GM19372 (cell line): Measurements from ENCODE around the gene FLT4.

ENCODE experiments used
- ATAC-seq: cut with Tn5 transposase; IDR thresholded peaks from one replicate; pipeline ENCODE4 v1.9.1; 2021; ENCODE audit warnings: mild to moderate bottlenecking, low read depth, moderate library complexity; ENCODE audit not compliant: unreplicated experiment

Gene FLT4

GRCh38 chr5:180628211-180628610 is 21.2 kb downstream of the FLT4 start:
- ATAC-seq = no peak

- no peak for ATAC-seq
These were observed 21.8 kb downstream of the FLT4 start for GRCh38 chr5:180627386-180628120.

- ATAC-seq = no peak
These were observed 22.6 kb downstream of the FLT4 start for GRCh38 chr5:180626661-180627385.

GRCh38 chr5:180625791-180626660 is 23.4 kb downstream of the FLT4 start:
- no peak for ATAC-seq

GRCh38 chr5:180625125-180625790 is 24.1 kb downstream of the FLT4 start:
- no peak for ATAC-seq

- ATAC-seq = no peak
These were observed 24.8 kb downstream of the FLT4 start for GRCh38 chr5:180624587-180624986.

- no peak for ATAC-seq
These were observed 25.6 kb downstream of the FLT4 start for GRCh38 chr5:180623844-180624243.

GRCh38 chr5:180623411-180623834 is 26.0 kb downstream of the FLT4 start:
- ATAC-seq = no peak

GRCh38 chr5:180622910-180623309 is 26.5 kb downstream of the FLT4 start:
- no peak for ATAC-seq

GRCh38 chr5:180621311-180621710 is 28.1 kb downstream of the FLT4 start:
- no peak for ATAC-seq

GRCh38 chr5:180620014-180620413 is 29.4 kb downstream of the FLT4 start:
- ATAC-seq = no peak

GRCh38 chr5:180619563-180619915 is 29.9 kb downstream of the FLT4 start:
- no peak for ATAC-seq

GRCh38 chr5:180618829-180619562 is 30.4 kb downstream of the FLT4 start:
- no peak for ATAC-seq

GRCh38 chr5:180618487-180618828 is 30.9 kb downstream of the FLT4 start:
- ATAC-seq = no peak

GRCh38 chr5:180613814-180614188 is 35.6 kb downstream of the FLT4 start:
- ATAC-seq = no peak

GRCh38 chr5:180613188-180613813 is 36.1 kb downstream of the FLT4 start:
- no peak for ATAC-seq

- no peak for ATAC-seq
These were observed 36.7 kb downstream of the FLT4 start for GRCh38 chr5:180612683-180613082.

GRCh38 chr5:180611140-180611850 is 38.1 kb downstream of the FLT4 start:
- no peak for ATAC-seq
